Astrocyte of the spinal cord (primary cell): ENCODE measurements around the gene PNCK.
"Not testable (repeated sequence)": the region's sequence is repeated elsewhere in the genome, so short reads cannot be mapped to it uniquely, and the experiment has no call there.

Experiments used
- DNase-seq: peaks from one replicate; pipeline ENCODE4 v3.0.0; 2011; ENCODE audit warnings: low read depth, low spot score
- H3K4me3 ChIP-seq: 2 replicates; pipeline ENCODE4 v1.5.1; 2011; ENCODE audit warnings: low read depth, mild to moderate bottlenecking, low read length, moderate library complexity
- CTCF ChIP-seq: IDR thresholded peaks from 2 replicates; pipeline ENCODE4 v1.5.1; 2012; ENCODE audit warnings: low read depth, mild to moderate bottlenecking, low read length, inconsistent platforms
- in situ Hi-C: cut with HindIII; loops from 2 replicates; pipeline ENCODE4 v1.10.0; 2017; ENCODE audit warnings: low sequenced_read_pairs

Gene PNCK

GRCh38 chrX:153684467-153685155, 11.0 kb upstream of the PNCK start:
- in situ Hi-C loops, result no loop called here
- TF ChIP-seq CTCF, result no peak
- DNase-seq, result no peak
- H3K4me3 ChIP-seq, result no peak overlapping the region

- in situ Hi-C loops, DNase-seq, H3K4me3 ChIP-seq: not testable (repeated sequence)
Observed at GRCh38 chrX:153683486-153683885, 9.9 kb upstream of the PNCK start.

- H3K4me3 ChIP-seq, result no peak overlapping the region
- TF ChIP-seq CTCF, result no peak
- in situ Hi-C loops, result no loop called here
- DNase-seq, result no peak
Observed at GRCh38 chrX:153681175-153681574, 7.6 kb upstream of the PNCK start.

- no peak for DNase-seq
- no peak for TF ChIP-seq CTCF
- H3K4me3 ChIP-seq, result no peak overlapping the region
- in situ Hi-C loops, result no loop called here
Observed at GRCh38 chrX:153674219-153674851, 722 bp upstream of the PNCK start.

- no peak for DNase-seq
- no peak overlapping the region for H3K4me3 ChIP-seq
- in situ Hi-C loops, result no loop called here
- TF ChIP-seq CTCF, result no peak
Observed at GRCh38 chrX:153672531-153673427, 834 bp downstream of the PNCK start.

GRCh38 chrX:153671589-153672530, 1.8 kb downstream of the PNCK start:
- DNase-seq, result no peak
- H3K4me3 ChIP-seq, result no peak overlapping the region
- in situ Hi-C loops, result no loop called here
- TF ChIP-seq CTCF, result no peak
